SK-N-MC (cell line): ENCODE measurements around the gene UNC5CL.

Experiments
- EZH2 ChIP-seq: fragments of 200-600 bp; sonication (generic); IDR thresholded peaks from one replicate; pipeline ENCODE4 v1.6.1; 2017; ENCODE audit warnings: antibody characterized with exemption
- FOXP2 ChIP-seq: optimal IDR thresholded peaks from 2 replicates; pipeline ENCODE3; 2011; ENCODE audit warnings: mild to moderate bottlenecking, moderate library complexity; ENCODE audit not compliant: insufficient read depth; ENCODE audit errors: extremely low read length, control extremely low read depth
- POLR2AphosphoS5 ChIP-seq: IDR thresholded peaks from 2 replicates; pipeline ENCODE4 v1.6.1; 2012; ENCODE audit warnings: mild to moderate bottlenecking, low read depth, low read length, borderline replicate concordance

- TF ChIP-seq POLR2AphosphoS5 (no peak), FOXP2 (no peak), EZH2 (no peak)
Measured at GRCh38 chr6:41040940-41041536, 2.0 kb upstream of the UNC5CL start.
